Stimulated activated CD4-positive, alpha-beta T cell treated with anti-CD3 and anti-CD28 coated beads, Interleukin-12 subunit alpha, Interleukin-12 subunit beta, amount 100 ng/mL, for 4 hours (primary cell): ENCODE measurements around the gene LRRC38.

Experiments used
- DNase-seq: peaks from one replicate; pipeline ENCODE4 v3.0.0-alpha.2; 2020

LRRC38 gene

DNA sequence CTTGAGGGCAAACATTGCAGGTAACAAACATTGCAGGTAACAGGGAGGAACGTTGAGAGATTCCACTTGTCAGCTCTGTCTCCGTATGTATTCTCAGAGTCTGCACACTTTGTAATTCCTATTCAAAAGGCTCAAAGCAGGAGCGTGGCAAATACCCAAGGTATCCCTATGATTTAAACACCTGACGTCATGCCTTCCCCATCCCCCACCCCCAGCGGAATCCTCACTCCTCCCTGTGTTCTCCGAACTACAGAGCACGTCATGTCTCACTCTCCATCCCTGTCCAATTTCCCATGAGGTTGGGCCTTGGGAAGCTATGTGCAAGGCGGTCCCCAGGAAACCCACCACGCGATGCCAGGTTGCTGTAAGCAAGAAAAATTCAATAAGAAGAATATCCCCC lies 2.8 kb upstream of the LRRC38 start:
- DNase-seq = no peak

DNA sequence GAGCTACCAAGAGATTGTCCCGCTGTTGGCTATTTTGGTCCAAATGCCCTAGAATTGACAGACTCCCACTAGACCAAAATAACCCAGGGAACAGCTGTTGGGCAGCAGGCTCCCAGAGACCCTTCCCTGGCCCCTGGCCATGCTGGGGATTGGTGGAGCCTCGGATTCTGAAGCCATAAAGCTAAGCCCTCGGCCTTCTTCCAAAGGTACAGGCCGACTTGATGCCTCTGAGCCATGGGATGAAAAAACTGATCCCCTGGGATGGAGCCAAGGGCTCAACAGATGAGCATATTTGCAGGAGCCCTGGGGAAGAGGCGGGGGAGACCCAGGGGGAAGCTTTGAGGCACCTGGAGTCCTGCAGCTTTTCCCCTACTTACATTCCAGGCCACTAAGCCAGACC lies 1.0 kb upstream of the LRRC38 start:
- DNase-seq = no peak

DNA sequence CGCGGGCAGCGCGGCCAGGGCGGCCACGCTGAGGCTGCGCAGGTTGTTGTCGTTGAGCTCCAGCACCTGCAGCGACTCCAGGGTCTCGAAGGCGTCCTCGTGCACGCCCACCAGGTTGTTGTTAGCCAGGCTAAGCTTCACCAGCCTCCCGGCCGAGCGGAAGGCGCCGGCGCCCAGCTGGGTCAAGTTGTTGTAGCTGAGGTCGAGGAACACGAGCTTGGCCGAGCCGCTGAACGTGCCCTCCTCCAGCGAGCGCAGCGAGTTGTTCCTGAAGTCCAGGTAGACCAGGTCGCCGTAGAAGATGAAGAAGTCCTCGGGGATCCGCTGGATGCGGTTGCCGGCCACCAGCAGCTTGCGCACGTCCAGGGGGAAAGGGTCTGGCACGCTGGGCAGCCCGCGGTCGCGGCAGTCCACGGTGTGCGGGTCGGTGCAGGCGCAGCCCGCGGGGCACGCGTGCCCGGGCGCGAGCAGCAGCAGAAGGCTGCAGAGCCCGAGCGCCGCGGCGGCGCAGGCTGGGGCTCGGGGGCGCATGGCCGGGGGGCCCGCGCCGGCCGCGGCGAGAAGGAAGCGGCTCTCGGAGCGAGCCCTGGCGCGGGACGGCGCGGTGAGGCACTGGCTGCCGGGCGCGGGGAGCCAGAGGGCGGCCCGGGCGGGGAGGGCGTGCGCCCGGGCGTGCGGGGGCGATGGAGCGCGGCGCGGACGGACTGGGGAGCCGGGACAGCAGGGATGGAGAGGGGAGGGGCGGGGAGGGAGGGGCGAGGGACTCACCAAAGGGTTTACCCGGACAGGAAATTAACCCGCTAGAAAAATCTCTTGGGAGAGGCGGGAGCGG lies 524 bp downstream of the LRRC38 start:
- DNase-seq = no peak

DNA sequence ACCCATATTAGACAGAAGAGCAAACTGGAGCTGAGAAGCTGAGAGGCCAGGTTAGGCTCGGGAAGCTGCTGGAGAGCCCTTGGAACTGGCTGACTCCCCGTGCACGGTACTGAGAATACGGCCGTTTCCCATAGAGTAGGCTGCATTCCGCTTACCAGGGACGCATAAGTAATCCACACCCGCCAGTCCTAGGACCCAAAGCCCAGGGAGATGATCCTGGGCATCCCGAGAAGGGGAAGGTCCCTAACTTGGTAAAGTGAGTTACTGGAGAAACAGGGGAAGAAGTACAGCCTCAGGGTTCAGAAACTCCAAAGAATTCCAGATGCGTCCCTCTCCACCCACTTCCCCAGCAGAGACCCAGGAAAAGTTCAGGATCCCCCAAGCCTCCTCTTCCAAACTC lies 1.3 kb downstream of the LRRC38 start:
- DNase-seq = no peak

DNA sequence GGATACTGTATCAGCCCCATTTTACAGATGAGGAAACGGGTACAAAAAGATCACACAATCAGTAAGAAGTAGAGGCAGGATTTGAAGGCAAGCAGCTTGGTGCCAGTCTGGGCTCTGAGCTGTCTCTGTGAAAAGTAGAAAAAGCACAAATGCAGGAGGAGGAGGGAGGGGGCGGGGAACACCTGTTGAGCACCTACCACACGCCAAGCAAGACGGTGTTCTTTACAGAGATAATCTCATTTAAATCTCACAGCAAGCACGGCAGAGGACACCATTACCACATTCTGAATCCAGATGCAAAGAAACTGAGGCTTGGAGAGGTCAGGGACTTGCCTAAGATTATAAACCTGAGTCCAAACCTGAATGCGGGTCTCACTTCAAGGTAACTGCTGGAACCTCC lies 3.3 kb downstream of the LRRC38 start:
- DNase-seq = no peak

DNA sequence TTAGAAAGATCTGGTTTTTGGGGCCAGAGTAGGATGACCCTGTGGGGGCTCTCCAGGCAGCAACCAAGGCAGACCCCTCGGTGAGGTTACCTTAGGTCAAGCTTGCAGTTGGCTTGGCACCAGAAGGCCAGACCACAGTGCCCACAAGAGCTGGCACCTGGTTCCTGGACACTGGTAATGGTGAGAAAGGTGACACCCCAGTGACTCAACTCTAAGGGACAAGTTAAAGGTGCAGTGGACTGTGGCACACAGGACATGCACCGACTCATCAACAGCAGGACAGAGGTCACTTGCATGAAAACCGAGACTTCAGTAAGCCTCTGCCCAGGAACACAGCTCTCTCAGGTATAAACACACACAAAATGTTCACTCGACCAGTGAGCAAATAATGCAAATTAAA lies 6.7 kb downstream of the LRRC38 start:
- DNase-seq = no peak

DNA sequence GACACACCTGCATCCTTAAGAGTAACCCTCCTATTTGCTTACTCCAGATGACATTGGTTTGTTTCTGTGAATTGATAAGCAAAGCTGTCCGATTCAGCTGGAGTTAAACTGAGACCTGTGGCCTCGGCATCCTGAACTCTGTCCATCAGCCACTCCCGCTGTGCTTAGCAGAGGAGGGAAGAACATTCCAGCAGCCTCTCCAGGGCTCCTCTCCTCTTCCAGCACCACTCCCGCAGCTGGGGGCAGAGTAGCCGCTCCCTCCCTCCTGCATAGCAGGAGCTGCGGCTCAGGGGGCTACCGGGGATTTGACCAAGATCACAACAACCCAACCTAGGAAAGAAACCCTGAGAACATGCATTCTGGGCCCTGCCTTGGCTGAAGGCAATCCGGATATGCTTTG lies 8.8 kb downstream of the LRRC38 start:
- DNase-seq = no peak

DNA sequence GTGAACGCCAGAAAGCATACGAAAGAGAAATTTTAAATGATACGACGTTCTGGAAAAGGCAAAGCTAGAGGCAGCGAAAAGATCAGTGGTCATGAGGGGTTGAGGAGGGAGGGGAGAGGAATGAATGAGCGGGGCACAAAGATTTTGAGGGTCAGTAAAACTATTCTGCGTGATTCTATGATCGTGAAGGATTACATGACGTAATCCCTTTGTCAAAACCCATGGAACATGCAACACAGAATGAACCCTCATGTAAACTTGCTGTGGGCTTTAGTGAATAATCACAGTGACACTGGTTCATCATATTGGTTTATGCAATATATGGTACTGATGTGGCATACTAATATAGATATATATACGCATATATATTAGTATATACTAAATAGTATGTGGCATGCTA lies 13.0 kb downstream of the LRRC38 start:
- no peak for DNase-seq

DNA sequence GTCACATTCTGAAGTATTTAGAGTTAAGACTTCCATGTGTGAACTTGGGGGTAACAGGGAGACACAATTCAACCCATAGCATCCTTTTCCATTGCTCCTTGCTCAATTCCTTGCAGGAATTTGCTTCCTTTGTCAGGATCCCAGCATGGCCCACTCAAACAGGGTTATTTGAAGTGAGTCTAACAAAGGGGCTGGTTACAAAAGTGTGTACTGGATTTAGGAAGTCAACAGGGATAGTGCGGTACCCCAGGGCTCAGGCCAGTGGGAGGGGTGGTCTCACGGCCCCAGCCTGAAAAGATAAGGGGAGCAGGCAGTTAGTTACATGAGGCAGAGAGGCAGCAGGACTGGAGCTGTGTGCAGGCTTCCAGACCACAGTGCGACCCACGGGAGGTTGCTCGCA lies 14.4 kb downstream of the LRRC38 start:
- DNase-seq = no peak

DNA sequence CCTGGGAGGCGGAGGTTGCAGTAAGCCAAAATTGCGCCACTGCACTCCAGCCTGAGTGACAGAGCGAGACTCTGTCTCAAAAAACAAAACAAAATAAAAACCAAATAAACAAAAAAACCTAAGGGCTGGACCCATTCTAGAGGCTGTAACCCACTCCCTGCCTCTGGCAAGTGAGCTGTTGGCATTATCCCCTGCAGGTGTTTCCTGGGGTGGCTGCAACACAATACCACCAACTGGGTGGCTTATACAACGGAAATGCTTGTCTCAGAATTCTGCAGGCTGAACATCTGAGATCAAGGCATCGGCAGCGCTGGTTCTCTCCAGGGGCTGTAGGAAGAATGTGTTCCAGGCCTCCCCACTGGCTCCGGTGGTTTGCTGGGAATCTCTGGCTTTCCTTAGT lies 15.2 kb downstream of the LRRC38 start:
- DNase-seq = no peak

DNA sequence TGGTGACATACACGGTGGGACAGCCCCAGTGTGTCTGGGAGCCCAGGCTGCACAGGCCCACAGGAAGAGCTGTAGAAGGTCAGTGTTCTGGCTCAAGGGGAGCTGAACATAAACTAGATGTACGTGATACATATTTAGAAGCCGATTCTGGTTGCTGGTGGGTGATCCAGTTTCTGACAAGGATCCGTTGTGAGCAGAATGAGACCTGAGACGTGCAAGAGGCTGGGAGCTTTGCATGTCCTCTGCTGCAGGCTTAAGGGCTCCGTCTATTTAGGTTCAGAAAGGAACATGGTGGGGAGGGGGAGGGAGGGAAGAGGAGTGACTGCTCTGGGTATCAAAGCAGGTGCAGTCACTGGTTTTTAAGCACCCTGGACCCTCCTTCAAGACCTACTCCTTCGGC lies 18.6 kb downstream of the LRRC38 start:
- no peak for DNase-seq

DNA sequence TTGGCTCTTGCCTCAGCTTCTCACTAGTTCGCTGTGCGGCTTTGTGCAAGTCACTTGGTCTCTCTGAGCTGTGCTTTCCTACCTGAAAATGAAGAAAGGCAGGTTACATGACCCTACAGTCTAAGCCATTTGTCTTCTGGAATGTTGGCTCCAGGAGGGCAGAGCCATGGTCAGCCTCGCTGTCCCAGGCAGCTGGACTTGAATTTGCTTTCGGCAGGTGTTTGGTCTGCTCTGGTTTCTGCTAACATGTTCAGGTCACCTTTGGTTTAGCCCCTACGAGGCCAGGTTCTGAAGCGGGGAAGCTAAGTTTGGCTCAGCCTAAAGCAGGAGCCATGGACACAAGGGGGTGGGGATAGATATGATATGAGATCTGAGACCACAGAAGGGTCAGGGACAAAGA lies 19.1 kb downstream of the LRRC38 start:
- no peak for DNase-seq

DNA sequence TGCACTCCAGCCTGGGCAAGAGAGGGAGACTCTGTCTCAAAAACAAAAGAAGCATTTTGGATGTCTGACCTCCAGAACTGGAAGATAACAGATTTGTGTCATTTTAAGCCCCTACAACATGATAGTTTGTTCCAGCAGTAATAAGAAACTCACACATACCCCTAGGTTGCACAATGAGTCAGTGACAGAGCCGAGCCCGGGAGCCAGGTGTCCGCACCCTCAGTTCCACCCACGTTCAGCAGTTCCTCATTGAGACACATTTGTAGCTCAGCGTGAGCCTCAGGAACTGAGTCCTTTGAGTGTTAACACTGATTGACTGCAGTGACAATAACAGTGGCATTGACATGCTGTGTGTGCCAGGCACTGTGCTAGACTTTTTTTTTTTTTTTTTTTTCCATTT lies 19.8 kb downstream of the LRRC38 start:
- DNase-seq = no peak

DNA sequence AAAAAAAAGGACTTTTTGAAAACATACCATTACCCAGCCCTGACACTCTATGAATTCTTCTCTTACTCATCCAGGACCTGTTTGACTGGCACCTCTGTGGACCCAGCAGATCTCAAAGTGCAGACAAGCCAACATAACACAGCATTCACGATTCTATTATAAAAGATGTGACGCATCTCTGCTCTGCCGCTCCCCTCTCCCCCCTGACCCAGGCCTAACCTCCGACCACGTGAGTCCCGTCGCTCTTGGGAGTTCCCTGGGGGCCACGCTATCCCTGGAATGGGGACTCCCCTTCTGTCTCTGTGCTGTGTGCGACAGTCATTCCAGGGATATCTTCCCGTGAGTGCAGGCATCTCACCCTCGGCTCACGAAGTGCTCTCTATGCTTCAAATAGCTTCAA lies 21.1 kb downstream of the LRRC38 start:
- no peak for DNase-seq

DNA sequence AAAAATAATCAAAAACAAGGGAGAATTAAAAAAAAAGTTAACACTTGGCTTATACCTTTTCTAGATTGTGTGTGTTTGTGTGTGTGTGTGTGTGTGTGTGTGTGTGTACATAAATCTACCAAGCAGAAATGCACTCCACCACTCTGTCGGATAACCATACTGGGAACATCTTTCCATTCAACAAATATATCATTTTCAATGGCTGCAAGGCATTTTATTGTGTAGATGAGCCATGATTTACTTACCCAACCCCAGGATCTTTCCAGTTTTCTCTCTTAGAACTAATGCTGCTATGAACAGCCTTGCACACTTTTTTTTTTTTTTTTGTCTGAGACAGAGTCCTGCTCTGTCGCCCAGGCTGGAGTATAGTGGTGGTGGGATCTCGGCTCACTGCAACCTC lies 25.8 kb downstream of the LRRC38 start:
- DNase-seq = no peak

DNA sequence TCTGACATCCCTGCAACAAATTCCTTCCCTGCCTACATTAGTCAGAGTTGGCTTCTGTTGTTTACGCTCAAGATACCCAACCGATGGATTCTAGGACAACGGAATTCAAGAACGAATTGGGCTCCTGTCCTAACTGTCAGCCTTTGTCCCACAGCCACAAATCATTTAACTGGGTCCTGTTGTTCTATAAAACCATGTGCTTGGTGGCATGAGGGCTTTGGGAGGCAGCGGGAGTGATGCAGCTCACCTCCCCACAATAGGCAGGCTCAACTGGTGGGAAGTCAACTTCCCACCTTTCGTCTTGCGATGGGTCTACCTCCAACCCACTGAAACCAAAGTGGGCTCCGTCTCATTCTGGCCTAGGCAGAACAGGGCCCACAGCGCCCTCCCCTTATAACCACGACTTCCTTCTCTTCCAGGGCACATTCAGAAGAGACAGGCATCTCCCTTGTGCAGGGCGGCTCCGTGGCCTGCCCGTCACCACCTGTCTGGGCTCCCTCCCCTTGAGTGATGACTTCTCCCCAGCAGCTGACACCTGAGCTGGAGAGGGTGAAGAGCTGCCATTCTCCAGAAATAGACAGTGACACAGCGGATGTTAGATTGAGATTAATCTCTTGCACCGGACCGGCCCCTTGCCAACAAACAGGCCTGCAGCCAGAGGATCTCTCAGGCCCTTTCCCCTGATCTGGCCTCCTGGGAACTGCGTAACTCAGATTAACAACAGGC lies 26.5 kb downstream of the LRRC38 start:
- DNase-seq = no peak

DNA sequence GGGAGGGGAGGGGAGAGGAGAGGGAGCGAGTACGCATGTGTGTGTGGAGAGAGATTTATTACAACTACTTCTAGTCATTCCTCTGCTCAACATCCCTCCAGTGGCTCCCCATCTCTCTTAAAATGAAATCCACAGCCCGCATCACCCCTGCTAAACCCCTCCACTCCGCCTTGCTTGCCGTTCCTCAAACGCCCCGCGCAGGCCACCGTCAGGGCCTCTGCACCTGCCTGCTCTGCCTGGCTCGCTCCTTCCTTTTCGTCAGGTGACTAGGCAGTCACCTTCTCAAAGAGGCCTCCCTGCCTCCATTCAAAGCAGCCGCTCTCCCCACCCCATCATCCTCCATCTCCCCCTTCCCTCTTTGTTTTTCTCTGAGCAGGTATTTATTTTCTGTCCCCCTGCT lies 29.9 kb downstream of the LRRC38 start:
- no peak for DNase-seq

DNA sequence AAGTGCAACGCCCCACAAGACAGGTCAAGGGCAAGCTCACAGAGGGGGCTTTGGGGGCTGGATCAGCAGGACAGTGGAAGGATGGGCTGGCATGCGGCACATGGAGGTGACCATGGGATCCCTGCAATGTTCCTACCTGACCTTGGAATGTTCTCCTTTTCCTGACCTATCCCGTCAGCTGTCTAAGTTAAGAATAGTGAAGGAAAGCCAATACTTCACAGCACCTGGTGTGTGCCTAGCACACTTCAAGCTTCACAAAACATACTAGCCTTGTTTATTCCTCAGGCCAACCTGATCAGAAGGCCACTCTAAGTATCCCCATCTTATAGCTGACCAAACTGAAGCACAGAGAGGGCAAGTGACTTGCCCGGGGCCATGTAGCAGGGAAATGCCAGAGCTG lies 31.2 kb downstream of the LRRC38 start:
- DNase-seq = no peak

DNA sequence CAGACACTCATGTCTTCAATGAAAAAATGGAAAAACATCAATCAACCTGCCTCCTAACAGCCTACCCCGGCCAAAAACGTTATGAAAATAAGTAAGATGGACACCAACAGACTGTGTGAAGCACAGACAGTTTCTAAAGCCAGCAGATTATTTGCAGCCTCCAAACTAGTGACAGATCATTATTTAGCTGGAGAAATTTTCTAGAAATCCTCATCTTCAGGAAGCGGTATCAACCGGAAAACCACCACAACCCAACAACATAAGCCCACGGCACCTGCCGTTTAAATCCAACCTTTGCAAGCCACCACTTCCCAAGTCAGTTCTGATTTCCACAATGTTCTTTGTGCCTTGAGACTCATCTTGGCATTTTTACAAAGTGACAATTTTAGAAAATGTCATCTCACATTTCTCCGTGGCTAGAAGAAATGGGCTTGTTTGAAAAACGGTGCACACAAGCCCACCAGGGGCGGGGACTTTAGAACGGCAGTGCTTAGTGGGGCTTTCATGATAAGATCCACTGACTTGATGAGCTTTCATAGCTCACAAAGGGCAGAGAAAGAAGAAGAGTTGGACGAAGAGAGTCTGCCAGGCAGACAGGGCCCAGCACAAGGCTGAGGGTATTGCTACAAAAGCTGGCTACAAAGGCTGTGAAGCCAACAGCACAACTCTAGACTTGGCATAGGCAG lies 34.5 kb downstream of the LRRC38 start:
- no peak for DNase-seq

DNA sequence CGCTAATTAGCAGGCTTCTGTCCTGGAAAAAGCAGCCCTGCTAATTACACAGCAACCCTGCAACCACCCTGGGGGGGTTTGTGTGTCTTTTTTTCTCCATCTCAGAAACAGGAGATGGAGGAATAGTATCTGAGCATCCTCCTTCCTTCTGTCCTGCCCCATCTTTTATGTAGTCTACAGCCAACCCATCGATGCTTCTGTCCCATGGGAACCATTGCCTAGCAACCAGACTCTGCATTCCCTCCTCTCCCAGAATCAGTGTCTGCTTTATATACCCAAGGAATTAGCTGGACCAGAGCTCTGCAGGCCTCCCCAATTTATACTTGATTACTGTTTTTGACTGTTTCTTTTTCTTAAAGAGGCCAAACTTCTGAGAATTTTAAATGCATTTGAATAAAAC lies 35.1 kb downstream of the LRRC38 start:
- DNase-seq = no peak

DNA sequence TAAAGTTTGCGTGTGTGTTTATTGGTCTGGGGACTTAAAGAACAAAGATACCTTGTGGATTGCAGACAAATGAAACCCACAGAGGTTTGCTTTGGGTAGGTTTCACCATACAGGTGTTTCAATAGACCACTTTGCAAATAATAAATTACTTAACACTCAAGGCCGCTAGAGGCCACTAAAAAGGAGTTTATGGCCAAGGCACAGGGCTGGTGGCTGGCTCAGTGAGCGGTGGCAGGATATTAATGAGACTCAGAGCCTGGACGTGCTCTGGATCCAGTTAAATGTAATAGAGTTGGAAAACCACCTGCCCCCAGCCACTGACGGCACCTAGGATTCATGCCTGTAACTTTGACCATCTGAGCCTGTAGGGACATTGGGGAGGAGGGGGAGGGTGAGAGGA lies 44.5 kb downstream of the LRRC38 start:
- DNase-seq = no peak

DNA sequence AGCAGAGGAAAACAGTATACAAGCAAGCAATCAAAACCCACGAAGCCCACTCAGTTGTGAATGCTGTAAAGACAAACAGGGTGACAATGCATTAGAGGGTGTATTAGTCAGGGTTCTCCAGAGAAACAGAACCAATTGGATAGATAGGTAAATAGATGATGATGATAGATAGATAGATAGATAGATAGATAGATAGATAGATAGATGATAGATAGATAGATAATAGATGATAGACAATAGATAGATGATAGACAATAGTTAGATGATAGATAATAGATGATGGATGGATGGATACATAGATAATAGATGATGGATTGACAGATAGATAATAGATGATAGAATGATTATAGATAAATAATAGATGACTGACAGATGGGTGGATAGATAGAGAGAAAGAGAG lies 48.3 kb downstream of the LRRC38 start:
- no peak for DNase-seq

DNA sequence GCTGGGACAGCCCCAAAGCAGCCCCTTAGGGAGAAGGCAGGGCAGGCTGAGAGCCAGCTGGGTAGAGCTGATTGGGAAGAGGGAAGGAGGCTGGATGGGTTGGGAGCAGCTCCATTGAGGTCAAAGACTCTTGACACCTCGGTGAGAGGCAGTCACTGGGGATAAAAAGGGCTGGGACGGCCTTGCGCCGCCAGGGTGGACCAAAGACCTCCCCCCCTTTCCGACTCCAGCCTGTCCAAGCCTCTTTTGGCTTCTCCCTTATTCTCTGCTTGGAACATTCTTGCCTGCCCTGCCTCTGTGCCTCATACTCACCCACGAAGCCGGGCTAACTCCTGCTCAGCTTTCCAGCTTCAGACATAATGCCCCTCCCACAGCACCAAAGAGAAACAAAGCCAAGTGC lies 51.1 kb downstream of the LRRC38 start:
- DNase-seq = no peak

DNA sequence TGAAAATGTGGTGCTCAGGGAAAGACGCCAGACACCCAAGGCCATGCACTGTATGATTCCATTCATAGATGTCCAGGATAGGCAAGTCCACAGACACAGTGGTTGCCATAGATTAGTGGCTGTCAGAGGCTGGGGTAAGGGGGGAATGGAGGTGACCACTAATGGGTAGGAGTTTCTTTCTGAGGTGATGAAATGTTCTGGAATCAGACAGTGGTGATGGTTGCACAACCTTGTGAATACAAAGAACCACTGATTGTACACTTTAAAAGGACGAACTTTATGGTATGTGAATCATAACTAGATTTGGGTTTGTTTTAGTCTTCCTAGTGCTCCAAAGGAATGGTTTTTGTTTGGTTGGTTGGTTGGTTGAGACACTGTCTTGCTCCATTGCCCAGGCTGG lies 51.8 kb downstream of the LRRC38 start:
- DNase-seq = no peak
